DMS53 (cell line): ENCODE measurements around the gene SPDYC.

Experiments
- DNase-seq: peaks from one replicate; lab custom pipeline; 2025; lab: John Stamatoyannopoulos, UW

SPDYC gene

DNA sequence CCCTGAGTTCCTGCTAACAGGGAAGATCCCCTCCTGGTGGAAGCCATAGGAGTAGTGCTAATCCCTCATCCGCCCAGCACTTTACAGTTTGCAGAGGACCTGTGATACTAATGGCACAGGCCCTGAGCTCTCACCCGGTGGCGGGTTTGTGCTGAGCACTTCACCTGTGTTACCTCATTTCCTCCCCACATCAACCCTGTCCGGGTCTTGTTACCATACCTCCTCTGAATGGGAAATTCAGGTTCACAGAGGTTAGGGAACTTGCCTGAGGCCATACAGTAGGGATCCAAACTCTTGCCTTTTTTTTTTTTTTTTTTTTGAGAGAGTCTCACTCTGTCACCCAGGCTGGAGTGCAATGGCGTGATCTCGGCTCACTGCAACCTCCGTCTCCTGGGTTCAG lies 36.9 kb downstream of the SPDYC start:
- DNase-seq = peak; percentile 35

DNA sequence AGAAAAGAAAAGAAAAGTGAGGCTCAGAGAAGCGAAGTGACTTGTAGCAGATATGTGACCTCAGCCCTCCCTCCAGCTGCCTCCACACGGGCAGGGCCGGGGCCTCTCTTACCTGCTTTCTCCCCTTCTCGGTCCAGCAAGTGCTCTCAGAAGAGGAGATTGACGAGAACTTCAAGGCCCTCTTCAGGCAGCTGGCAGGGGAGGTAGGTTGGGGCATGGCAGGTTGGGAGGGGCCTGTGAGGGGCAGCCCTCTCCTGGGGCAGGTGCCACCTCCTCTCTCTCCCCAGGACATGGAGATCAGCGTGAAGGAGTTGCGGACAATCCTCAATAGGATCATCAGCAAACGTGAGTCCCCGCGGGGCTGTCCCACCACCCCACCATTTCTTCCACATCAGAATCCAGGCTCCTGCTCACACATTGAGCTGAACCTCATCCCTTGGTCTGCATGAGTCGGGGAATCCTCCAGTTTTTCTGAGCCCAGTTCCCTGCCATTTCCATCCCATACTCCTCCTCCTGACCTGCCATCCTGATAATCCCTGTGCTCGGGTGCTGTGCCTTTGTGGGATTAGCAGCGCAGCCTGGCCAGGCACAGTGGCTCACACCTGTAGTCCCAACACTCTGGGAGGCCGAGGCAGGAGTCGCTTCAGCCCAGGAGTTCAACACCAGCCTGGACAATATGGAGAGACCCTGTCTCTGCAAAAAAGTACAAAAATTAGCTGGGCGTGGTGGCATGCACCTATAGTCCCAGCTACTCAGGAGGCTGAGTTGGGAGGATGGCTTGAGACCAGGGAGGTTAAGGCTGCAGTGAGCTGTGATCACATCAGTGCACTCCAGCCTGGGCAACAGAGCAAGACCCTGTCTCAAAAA lies 38.1 kb downstream of the SPDYC start:
- DNase-seq = no peak

DNA sequence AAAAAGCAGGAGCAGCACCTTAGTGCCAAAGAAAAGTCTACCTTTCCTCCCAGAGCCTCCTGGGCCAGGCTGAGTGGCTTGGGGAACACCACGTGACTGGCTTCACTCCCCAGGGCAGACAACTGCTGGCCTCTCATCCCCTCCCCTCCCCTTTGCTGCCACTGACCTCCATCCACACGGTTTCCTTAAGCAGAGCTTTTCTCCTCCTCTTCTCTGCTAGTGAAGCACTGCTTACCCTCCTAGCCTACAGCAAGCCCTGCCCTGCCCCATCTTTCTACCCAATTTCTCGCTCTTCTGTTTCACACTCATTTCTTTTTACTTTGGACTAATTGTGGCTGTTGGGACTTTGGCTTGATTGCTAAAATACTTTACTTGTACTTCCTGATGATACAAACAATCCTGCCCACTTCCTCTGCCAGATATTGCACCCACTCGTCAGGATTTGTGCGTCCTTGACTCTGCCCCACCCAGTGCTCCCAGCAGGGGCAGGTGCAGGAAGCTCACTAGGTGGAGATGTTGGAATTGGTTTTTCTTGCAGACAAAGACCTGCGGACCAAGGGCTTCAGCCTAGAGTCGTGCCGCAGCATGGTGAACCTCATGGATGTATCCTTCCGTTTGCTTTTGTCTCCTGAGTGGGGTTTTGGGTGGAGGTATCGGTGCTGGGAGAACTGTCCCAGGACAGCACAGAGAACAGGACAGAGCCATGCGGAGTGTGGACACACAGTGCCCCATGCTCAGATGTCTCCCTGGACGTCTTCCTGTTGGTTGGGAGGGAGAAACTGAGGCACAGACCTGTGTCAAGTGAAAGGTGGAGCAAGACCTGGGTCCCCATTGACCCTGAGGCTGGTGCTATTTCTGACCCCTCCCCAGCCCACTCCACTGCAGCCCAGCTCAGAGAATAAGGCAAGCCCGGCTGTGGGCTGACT lies 39.0 kb downstream of the SPDYC start:
- no peak for DNase-seq

DNA sequence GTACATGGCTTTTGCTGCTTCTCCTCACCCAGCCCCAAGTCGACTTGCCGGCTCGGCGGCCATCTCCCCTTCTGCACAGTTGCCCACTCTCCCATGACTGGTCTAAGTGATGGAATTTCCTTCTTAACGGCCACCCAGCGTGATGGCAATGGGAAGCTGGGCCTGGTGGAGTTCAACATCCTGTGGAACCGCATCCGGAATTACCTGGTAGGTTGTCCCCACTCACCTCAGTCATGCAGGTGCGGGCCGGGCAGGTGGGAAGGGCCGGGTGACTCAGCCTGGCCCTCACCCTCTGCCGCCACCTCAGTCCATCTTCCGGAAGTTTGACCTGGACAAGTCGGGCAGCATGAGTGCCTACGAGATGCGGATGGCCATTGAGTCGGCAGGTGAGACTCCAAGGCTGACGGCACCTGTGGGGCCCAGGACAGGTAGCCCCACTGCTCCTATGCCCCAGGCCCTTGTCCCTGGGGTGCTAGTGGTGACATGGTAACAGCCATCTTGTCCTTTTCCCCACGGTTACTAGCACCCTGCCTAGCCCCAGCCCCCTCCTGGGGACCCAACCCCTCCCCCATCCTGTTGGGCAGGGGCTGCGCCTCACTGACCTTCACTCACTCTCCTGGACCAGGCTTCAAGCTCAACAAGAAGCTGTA lies 39.8 kb downstream of the SPDYC start:
- no peak for DNase-seq

DNA sequence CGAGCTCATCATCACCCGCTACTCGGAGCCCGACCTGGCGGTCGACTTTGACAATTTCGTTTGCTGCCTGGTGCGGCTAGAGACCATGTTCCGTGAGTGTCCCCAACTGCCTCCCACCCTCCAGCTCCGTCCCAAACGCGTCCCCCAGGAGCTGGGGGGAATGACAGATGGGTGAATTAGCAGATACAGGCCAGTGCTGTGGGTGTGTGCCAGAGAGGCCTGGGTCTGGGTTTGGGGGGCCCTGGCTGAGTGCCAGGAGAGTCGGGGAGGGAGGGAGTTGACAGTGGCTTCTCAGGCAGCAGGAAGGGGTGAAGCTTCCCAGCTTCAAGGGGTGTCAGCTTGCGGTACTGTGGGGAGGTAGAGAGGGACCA lies 40.3 kb downstream of the SPDYC start:
- DNase-seq = no peak

DNA sequence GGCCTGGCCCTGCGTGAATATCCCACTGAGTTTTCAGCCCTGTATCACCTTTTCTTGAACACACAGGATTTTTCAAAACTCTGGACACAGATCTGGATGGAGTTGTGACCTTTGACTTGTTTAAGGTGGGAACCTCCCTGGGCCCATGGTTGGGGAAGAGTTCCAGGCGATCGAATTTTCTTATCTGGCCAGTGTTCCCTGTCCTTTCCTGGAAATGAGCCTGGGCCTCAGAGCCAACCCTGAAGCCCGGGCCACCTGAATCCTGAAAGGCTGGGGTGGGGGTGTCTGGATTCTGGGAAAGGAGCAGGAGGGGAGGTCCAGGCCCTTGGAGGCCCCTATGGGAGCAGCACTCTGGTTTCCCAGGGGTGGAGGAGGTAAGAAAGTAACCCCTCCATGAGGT lies 40.7 kb downstream of the SPDYC start:
- DNase-seq = no peak

DNA sequence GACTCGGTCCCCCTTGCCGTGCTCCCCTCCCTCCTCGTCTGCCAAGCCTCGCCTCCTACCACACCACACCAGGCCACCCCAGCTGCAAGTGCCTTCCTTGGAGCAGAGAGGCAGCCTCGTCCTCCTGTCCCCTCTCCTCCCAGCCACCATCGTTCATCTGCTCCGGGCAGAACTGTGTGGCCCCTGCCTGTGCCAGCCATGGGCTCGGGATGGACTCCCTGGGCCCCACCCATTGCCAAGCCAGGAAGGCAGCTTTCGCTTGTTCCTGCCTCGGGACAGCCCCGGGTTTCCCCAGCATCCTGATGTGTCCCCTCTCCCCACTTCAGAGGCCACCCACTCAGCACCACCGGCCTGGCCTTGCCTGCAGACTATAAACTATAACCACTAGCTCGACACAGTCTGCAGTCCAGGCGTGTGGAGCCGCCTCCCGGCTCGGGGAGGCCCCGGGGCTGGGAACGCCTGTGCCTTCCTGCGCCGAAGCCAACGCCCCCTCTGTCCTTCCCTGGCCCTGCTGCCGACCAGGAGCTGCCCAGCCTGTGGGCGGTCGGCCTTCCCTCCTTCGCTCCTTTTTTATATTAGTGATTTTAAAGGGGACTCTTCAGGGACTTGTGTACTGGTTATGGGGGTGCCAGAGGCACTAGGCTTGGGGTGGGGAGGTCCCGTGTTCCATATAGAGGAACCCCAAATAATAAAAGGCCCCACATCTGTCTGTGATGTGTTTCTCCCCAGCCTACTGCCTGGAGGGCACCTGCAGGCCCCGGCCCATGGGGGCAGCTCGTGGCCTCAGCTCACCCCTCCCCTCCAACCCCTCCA lies 41.5 kb downstream of the SPDYC start:
- no peak for DNase-seq

- no peak for DNase-seq
These were observed 42.3 kb downstream of the SPDYC start for GRCh38 chr11:65212226-65212801.

DNA sequence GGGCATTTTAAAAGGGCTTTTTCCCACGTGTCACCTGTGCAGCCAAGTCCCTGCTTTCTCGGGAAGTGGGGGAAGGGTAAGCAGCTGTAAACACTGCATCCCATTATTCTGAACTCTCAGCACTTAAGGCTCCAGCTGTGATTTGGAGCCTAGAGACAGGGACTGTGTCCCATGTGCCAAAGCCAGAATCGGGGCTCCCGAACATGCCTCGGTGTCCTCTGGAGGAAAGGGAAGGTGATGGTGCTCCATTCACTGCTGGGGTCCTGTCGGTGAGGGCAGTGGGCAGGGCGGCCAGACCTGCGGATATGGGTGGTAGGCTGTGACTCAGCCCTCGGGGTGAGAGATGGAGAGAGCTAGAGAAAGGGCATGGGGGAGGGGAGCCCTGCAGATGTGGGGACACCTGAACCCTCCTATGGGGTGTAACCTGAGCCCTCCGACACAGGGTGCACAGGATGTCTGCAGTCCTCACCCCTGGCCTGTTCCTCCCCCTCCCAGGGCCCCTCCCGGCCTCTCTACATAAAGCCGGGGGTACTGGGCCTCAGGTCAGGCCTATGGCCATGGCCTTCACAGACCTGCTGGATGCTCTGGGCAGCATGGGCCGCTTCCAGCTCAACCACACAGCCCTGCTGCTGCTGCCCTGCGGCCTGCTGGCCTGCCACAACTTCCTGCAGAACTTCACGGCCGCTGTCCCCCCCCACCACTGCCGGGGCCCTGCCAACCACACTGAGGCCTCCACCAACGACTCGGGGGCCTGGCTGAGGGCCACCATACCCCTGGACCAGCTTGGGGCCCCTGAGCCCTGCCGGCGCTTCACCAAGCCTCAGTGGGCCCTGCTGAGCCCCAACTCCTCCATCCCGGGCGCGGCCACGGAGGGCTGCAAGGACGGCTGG lies 43.5 kb downstream of the SPDYC start:
- DNase-seq = peak; percentile 31

GRCh38 chr11:65214212-65214845 lies 44.3 kb downstream of the SPDYC start:
- no peak for DNase-seq

DNA sequence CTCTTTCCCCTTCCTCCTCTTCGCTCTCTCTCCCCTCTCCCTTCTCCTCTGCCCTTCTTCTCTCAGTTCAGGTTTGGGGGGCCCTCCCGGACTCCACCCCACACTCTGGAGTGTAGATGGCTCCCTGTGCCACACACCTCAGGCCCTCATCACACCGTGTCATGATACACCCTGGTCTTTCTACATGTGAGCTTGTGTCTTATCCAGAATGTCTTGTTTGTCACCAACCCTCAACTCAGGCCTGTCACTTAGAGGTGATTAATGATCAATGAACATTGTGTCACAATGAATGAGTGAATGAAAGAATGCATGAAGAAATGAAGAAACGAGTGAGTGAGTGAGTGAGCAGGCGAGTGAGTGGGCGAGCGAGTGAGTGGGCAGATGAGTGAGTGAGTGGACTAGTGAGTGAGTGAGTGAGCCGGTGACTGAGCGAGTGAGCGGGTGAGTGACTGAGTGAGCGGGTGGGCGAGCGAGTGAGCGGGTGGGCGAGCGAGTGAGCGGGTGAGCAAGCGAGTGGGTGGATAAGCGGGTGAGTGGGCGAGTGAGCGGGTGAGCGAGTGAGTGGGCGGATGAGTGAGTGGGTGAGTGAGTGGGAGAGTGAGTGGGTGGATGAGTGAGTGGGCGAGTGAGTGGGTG lies 45.5 kb downstream of the SPDYC start:
- DNase-seq = no peak

GRCh38 chr11:65216830-65217229 lies 46.8 kb downstream of the SPDYC start:
- DNase-seq = no peak

- DNase-seq = no peak
These were observed 47.7 kb downstream of the SPDYC start for GRCh38 chr11:65217441-65218423.

- DNase-seq = no peak
These were observed 48.4 kb downstream of the SPDYC start for GRCh38 chr11:65218446-65218845.

GRCh38 chr11:65219930-65220213 lies 49.8 kb downstream of the SPDYC start:
- DNase-seq = no peak

GRCh38 chr11:65221026-65221425 lies 51.0 kb downstream of the SPDYC start:
- no peak for DNase-seq
